IPS DF 4.7 (cell line): Measurements from ENCODE around the gene ZNF827.

Source experiments
- DNase-seq: peaks from one replicate; pipeline ENCODE4 v3.0.0-alpha.2; 2013; ENCODE audit warnings: low spot score; ENCODE audit errors: extremely low read depth

ZNF827 gene

DNA sequence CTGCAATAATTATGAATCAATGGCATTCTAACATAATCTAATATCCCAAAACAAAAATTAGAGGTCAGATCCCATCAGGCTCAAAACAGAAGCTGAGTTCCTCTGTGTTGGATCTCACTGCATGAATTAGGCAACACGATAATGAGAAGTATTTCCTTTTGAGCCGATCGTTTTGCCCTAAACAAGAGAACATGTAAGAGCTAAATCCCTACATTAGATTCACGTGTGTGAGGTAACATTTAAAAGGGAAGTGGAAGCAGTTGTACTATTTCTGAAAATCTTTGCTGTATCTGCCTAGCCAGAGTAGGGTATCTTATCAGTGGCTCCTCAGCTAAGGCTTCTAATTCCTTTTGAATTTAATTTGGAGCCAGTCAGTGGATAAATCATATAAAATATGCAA, 143.1 kb downstream of the ZNF827 start:
- no peak for DNase-seq

- DNase-seq = no peak
Observed at GRCh38 chr4:145792429-145792828, 146.2 kb downstream of the ZNF827 start.

DNA sequence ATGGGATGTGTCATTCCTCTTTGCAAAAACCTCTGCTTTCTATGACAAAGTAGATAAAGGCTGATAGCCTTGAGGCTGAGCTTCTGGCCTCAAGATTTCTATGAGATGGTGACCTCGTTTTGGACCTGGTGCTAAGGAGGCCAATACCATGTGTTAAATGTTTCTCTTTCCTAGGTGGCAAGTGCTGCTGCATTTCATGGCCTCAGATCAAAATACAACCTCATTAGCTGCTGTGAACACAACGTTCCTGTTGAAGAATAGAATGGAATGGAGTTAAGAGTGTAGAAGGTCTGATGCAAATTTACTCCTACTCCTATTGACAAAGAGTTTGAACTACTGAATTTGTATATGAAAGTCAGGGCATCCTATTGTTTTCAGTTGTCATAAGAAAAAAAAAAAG, 146.6 kb downstream of the ZNF827 start:
- no peak for DNase-seq

GRCh38 chr4:145788755-145789154, 149.9 kb downstream of the ZNF827 start:
- DNase-seq = no peak

- no peak for DNase-seq
Observed at GRCh38 chr4:145786830-145787229, 151.8 kb downstream of the ZNF827 start.

DNA sequence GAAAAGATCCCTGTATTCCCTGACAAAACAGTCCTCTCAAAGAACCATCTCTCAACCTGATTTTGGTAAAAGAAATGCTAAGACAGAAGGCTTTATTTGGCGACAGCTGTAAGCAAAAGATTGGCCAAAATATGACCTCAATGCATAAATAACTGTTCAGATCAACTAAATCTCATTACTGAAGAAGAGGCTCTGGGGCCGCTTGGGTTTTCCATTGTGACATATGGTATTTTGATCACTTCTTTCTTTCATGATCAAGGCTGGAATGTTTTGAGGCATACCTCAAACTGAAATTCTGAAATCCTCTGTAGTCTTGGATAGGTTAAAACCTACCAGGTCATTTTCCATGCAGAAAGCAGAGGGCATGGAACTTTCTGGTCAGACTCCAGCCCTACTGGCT, 152.4 kb downstream of the ZNF827 start:
- DNase-seq = no peak

DNA sequence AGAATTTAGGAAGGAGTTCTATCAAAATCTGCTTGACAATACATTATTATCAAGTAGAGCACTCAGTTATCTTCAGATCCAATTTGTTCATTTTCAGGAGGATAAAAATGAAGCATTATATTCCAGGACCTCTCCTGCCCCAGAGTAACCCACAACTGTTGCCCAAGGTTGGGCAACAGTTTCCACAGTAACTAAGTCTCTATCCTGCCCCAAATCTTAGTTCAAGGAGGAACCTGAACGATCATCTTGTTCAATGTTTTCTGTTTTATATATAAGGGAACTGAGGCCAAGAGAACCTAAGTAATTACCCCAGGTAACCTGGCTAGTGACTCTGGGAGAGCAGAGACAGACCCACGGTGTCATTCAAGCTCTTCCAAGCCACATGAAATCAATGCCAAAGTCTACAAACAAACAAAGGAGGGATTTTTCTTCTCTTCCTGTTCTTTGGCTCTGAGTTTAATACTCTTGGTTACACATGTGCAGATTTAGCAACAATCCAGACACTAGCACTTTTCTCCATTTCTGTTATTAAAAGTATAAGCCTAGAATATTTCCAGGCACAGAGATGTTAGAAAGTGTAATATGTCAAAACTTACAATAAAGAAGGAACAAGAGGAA, 153.1 kb downstream of the ZNF827 start:
- DNase-seq = no peak

DNA sequence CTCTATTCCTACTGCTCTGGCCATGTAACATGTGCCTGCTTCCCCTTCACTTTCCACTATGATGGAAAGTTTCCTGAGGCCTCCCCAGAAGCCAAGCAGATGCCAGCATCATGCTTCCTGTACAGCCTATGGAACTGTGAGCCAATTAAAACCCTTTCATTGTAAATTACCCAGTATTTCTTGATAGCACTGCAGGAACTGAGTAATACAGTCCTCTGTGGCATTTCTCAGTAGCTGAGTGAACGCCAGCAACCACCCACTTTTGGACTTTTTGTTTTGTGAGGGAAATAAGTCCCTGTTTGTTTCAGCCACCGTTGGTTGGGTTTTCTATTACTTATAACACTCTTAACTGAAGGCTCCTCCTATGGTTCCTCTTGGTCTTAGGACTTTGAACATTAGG, 154.6 kb downstream of the ZNF827 start:
- DNase-seq = no peak

DNA sequence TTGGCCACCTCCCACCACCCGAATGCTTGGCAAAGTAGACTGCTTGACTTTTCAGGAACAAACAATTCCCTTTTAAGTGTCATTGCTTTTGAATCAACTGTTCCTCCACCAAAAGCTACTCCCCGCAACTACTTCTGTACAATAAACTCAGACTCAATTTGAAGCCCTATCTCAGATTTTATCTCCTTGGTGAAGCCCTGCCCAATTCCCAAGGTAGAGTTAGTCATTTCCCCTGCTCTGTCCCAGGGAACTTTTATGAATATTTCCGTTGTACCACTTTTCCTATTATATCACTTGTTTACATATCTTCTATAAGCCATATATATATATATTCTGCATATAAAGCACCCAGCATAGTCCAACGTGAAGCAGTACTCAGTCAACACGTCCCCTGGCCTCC, 155.9 kb downstream of the ZNF827 start:
- no peak for DNase-seq

DNA sequence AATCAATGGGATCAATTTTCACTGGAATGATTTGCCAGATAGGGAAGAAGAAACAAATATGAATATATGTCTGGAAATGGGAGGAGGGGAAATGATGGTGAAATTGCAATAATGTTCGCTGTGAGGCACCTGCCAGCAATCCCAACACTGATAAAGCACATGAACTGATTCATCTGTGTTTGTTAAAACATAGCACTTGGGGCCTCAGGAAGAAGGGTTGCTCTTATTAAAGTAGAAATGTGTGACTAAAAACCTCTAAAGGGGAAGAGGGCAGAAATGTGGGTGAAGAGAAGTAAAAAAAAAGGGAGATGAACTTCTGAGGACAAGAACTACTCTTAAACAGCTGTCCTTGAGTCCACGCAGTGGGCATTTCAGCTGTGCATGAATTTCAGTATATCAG, 157.3 kb downstream of the ZNF827 start:
- DNase-seq = no peak

DNA sequence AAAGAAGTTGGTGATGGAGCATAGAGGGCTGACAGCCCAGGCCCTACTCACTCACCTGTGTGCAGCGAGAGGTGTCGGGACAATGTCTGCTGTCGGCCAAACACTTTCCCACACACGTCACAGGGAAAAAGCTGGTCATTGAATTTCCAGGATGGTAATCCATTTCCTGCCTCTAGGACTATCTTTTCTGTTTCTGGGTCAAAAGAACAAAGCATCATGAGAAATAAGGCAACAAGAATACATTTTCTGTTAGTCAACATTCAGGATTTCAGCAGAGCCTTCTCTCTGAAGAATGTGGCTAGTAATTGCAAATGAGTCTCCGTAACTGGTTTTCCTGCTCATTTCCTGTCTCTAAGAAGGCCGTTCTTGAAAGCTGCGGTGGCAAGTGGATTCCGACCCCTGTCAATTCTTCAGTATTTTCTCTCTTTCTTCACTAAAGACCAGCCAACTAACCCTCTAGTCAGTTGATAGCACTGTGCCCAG, 159.3 kb downstream of the ZNF827 start:
- peak; percentile 46 for DNase-seq

DNA sequence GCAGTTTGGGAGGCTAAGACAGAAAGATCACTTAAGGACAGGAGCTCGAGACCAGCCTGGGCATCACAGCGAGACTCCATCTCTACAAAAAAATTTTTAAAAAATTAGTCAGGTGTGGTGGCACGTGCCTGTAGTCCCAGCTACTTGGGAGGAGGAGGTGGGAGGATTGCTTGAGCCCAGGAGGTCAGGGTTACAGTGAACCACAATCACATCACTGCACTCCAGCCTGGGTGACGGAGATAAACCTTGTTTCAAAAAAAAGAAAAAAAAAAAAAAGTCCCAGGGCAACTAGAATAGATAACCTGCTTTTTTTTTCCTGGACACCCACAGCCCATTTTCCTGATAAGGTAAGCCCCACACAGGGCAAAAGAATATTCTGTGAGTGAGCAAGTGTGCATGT, 162.4 kb downstream of the ZNF827 start:
- DNase-seq = no peak

GRCh38 chr4:145775406-145775805, 163.2 kb downstream of the ZNF827 start:
- DNase-seq = no peak

DNA sequence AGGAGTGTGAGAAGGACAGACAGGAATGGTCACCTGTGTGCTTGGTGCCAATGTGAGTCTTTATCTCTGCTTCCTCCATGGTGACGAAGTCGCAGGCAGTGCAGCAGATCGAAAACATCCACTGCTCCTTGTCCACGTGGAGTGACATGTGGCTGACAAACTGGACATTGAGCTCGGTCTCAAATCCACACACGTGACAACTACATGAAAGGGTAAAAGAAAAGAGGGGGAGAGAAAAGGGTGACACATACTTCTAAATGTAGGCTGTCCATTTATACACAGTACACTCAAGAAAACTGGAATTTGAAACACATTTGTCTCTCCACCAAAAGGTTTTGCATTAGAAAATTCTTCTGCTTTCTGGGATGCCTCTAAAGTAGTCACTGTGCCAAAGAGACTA, 164.2 kb downstream of the ZNF827 start:
- DNase-seq = no peak

GRCh38 chr4:145773581-145774234, 164.9 kb downstream of the ZNF827 start:
- DNase-seq = no peak

DNA sequence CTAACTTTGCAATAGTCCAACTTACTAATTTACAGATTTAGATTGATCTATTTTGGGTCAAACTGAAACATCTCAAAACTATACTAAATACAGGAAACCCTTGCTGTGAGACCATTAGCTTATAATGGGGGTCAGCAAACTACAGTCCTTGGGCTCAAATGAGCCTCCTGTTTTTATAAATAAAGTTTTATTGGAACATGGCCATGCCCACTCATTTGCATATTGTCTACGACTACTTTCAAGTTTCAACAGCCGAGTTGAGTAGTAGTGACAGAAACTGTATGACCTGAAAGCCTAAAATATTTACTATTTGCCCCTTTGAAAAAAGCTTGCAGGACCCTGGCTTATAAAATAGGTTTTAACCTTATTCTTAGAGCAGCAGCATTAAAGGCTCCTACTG, 166.3 kb downstream of the ZNF827 start:
- DNase-seq = no peak

GRCh38 chr4:145770124-145770523, 168.5 kb downstream of the ZNF827 start:
- DNase-seq = no peak

- no peak for DNase-seq
Observed at GRCh38 chr4:145769450-145770037, 169.1 kb downstream of the ZNF827 start.

- no peak for DNase-seq
Observed at GRCh38 chr4:145766273-145766672, 172.3 kb downstream of the ZNF827 start.

GRCh38 chr4:145763399-145763798, 175.2 kb downstream of the ZNF827 start:
- no peak for DNase-seq

DNA sequence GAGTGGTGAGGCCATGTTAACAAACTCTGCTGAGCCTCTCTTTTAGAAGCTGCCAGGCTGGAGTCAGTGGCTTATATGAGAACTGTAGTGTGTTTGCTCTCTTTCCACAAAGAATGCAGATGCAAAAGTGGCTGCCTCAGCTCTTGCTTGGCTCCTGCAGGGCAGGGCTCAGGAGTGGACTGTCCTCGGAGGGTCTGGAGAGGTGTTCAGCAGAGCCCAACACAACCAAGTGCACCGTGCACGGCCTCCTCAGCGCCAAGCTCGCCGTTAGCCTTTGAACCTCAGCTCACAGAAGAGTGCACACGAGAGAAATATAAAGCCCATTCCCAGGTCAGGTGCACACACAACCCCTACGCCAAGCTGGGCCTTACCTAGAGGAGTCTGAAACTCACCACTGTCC, 175.9 kb downstream of the ZNF827 start:
- no peak for DNase-seq

DNA sequence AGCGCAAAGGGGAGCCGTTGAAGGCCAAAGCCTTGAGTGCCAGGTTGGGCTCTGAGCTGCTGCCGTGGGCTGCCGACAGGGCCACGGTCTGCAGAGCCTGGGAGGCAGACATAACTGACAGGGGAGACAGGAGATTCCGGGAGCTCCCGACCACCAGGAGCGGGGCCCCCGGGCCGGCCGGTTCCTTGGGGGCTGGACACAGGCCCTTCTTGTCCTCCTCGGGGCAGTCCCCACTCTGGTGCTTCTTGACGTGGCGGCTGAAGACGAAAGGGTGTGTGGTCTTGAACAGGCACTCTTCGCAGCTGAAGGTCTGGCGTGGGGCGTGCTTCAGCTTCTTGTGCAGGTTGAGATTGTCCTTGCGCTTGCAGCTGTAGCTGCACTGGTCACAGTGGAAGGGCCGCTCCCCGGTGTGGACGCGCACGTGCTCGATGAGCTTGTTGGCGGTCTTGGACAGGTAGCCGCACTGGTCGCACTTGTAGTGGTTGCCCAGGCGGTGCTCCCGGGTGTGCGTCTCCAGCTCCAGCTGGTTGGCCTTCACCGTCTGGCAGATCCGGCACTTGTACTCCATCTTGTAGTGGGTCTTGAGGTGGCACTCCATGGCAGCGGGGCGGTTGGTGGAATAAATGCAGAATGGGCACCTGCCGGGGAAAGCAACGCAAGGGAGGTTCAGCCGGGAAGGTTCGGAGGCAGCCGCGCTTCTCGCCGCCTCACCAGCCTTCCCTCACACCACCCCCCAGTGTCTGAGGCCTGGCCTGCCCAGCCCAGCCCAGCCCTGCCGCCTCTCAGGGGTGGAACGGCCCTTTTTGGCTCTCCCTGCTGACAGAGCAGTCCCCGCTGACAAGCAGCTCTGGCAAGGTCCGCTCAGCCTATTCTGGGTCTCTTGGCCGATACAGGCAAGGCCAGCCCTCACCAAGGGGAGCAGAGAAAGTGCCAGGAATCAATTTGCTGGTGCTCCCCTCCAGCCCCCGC, 177.4 kb downstream of the ZNF827 start:
- no peak for DNase-seq
